Measurements from ENCODE around the gene BCL2L1.

Gene BCL2L1

DNA sequence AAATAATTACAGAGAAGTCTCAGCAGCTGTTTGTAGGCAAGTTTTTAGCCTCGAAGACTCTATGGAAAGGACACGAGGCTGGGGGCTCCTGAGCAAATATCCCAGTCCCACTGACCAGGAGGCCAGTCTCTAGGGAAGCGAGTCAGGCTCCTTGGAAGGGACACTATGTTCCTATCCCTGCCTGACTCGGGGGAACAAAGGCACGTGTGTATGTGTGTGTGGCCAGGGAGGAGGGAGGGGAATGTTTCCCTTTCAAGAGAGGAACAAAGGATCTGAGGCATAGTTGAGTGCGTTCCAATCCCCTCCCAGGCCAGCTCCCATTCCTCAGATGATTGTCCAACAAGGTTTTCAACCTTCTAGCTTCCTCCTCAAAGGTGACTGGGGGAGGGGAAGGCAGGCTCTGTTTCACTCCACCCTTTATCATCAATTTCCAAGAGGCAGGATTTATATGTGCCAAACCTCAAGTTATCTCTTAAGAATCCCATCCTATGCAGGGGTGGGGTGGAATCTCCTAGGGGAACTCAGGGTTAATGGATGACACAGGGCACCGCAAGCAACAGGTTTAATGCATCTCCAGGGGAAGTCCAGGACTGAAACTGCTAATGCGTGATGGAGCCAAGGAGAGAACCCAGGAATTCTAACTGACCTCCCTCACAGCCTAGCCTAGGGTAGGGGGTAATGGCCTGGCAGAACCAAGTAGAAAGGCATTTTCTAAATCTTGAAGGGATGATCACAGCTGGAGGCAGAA, 9.9 kb downstream of the BCL2L1 start:
- DNase-seq (ENCODE audit: insufficient read length, low spot score) (no peak), FAIRE-seq (no peak)
- TF ChIP-seq, protein P1, sequence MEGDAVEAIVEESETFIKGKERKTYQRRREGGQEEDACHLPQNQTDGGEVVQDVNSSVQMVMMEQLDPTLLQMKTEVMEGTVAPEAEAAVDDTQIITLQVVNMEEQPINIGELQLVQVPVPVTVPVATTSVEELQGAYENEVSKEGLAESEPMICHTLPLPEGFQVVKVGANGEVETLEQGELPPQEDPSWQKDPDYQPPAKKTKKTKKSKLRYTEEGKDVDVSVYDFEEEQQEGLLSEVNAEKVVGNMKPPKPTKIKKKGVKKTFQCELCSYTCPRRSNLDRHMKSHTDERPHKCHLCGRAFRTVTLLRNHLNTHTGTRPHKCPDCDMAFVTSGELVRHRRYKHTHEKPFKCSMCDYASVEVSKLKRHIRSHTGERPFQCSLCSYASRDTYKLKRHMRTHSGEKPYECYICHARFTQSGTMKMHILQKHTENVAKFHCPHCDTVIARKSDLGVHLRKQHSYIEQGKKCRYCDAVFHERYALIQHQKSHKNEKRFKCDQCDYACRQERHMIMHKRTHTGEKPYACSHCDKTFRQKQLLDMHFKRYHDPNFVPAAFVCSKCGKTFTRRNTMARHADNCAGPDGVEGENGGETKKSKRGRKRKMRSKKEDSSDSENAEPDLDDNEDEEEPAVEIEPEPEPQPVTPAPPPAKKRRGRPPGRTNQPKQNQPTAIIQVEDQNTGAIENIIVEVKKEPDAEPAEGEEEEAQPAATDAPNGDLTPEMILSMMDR (IDR thresholded peaks at IDR 0.05; ENCODE audit: insufficient read depth, missing control alignments) = no peak

DNA sequence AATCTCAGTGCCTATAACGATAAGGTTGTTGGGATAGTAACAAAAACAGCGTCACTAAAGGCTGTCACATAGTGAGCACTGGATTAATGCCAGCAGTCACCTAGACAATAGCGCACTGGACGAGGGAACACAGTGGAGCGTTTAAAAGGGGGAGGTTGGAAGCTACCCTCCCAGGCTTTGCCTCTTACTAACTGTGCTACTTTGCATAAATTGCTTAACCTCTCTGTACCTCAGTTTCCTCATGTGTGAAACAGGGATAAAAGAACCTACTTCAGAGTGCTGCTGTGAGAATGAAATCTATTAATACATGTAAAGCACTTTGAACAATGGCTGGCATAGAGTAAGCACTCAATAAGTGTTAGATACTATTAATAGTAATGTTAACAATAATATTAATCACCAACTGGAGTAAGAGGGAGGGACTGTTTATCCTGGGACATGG, 10.5 kb downstream of the BCL2L1 start:
- TF ChIP-seq, protein P1 (IDR thresholded peaks at IDR 0.05; ENCODE audit: insufficient read depth, missing control alignments) = no peak
- FAIRE-seq (no peak), DNase-seq (ENCODE audit: insufficient read length, low spot score) (no peak)

DNA sequence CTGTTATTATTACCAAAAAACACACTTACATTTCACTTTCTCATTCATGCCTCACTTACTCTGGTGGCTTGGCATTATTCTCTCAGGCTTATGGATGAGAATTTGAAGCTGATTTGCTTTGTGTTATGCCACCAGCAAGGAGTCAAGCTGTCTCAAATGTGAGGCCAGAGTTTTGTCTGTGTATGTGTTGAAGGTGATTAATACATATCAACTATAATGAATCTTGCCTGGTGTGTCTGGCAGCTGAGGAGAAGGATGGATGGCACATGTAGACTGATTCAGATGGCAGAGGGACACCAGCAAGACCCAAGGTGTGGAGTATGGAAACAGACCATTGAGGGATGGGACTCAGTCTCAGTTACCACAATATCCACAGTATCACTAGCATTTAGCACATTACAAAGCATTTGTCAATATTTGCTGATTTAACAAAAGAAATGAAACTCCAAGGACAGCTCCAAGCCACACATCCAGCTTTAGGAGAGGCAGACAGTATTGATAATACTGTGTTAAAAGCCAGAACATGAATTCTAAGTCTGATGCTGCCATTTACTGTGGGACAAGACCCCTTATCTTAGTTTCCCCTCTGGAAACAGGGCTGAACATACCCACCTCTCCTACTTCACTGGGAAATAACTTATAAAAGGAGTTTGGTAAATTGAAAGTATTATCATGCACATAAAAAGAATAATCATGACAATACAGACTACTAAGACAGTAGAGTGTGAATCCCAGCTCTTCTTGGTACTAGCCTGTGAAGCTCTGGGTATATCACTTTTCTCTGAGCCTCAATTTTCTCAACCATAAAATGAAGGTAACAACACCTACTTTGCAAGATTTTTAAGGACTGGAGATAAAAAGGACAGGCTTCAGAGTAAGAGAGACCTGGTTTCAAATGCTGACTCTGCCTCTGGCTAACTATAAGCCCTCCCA, 11.2 kb downstream of the BCL2L1 start:
- DNase-seq (ENCODE audit: insufficient read length, low spot score) (no peak), FAIRE-seq (no peak)
- TF ChIP-seq, protein P1 (IDR thresholded peaks at IDR 0.05; ENCODE audit: insufficient read depth, missing control alignments) = no peak

DNA sequence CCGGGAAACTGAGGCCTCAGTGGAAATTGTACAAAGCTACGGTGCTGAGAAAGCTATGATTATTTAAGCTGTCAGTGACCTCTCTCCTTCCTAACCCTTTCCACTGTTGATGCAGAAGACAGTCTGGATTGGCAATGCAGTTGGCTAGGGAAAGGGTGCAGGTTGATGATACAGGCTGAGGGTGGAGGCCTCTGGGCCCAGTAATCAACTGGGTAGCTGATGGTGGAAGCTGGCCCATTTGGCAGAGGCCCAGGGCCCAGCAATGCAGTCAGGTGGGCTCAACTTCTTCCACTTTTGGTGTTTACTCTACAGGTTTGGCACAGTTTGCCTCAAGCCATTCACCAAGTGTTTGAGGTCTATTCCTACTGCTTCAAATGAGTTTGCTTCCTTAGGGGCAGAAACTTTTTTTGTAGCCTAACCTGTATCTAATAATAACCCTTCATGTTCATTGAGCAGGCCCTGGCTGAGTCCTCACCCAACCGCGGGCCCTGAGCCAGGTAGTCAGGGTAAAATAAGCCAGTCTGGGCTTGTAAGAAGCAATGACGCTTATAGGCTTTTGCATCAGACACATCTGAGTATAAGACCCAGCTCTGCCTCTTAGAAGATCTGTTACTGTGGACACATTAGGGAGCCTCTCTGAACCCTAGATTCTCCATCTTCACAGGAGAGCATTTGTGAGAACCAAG, 12.1 kb downstream of the BCL2L1 start:
- TF ChIP-seq, protein P1 (IDR thresholded peaks at IDR 0.05; ENCODE audit: insufficient read depth, missing control alignments) = no peak
- DNase-seq (ENCODE audit: insufficient read length, low spot score) (no peak), FAIRE-seq (no peak)

DNA sequence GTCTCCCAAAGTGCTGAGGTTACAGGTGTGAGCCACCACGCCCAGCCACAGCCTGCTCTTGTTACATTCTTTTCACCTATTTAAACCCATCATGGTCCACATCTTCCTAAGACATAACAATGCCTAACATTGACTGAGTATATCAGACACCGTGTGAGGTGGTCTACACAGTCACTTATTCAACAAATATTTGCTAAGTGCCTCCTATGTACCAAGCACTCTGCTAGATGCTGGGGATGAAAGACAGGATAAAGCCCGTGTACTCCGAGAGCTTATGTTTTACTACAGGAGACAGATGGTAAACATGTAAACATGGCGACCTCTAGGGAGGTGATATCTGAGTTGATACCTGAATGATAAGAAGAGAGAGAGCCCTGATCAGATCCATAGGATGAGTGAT, 12.7 kb downstream of the BCL2L1 start:
- TF ChIP-seq, protein P1 (IDR thresholded peaks at IDR 0.05; ENCODE audit: insufficient read depth, missing control alignments) = no peak
- DNase-seq (ENCODE audit: insufficient read length, low spot score) = no peak
- FAIRE-seq = no peak

DNA sequence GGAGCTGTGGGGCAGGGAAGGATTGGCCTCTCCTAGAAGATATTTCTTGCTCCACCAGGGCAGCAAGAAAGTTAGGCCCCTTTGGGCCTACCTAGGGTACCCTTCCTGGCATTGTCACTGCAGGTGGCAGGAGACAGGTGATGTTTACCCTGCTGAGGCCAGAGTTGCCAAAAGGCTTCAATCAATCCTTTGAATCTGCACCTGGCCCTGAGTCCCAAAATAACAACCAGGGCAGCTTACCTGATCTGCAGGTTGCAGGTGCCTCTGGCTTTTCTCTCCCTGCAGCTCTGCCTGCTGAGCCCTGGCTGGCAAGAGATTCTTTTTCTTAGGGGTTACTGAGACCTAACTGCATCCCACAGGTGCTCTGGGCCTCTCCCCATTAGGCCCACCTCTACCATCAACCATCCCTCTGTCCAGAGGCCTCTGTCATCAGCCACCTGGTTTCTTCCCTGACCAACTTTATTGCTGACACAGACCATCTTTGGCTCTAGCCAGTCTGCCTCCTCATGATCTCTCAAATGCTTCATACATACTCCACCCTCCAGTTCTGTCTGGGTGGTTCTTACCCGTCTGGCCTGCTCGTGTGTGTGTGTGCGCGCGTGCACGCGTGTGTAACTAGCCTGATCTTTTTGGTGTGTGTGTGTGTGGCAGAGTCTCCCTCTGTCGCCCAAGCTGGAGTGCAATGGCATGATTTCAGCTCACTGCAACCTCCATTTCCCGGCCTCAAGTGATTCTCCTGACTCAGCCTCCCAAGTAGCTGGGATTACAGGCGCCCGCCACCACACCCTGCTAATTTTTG, 13.7 kb downstream of the BCL2L1 start:
- no peak for DNase-seq (ENCODE audit: insufficient read length, low spot score)
- TF ChIP-seq, protein P1 (IDR thresholded peaks at IDR 0.05; ENCODE audit: insufficient read depth, missing control alignments) = no peak
- no peak for FAIRE-seq

Data from D721Med (cell line).